ENCODE results near the gene ABCA3. TPM values are rescaled to one million over a fixed set of nuclear protein-coding genes. Genes with fewer than 3 reads are reported as not detected.

ABCA3 gene
- total RNA-seq, 4 donors from 2014 or later: 14.9 to 22.2 (median 15.8) TPM

DNA sequence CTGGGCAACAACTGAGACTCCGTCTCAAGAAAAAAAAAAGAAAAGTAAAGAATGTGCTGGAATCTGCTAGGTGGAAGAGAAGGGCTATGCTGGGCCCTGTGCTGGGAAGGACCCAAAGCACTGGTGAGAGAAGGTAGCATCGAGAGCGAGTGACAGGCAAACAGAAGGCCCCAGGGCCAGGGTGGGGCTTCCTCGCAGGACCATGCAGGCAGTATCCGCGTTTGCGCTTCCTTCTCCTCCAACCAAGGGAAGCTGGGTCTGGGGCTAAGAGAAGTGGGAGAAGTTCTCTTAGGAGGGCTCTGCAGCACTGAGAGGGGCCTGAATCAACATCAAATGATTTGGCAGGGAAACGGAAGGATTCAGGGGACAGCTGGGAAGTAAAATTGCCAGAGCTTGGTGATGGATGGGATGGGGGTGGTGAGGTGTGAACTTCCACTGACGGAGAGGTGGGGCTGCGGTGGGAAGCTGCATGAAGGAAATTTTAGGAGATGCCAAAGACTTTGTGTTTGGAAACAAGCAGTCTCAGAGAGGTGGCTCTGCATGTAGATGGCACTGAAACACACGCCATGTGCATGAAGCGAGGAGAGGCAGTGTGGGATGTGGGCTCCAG, 83.9 kb downstream of the ABCA3 start:
- Histone ChIP-seq H3K4me1 (peaks cover 0 to 8% (median 8%) of the 10 kb centered on the region in 4 donors), H3K27ac (no peak overlapping the region), H3K27me3 (no peaks in the 10 kb centered on the region), H3K4me3 (no peak overlapping the region), H3K36me3 (peaks cover 0 to 89% (median 13%) of the 10 kb centered on the region in 3 donors), H3K9me3 (no peaks in the 10 kb centered on the region)
- no peak for TF ChIP-seq EP300 (IDR thresholded peaks at IDR 0.05)
- TF ChIP-seq, protein P1, sequence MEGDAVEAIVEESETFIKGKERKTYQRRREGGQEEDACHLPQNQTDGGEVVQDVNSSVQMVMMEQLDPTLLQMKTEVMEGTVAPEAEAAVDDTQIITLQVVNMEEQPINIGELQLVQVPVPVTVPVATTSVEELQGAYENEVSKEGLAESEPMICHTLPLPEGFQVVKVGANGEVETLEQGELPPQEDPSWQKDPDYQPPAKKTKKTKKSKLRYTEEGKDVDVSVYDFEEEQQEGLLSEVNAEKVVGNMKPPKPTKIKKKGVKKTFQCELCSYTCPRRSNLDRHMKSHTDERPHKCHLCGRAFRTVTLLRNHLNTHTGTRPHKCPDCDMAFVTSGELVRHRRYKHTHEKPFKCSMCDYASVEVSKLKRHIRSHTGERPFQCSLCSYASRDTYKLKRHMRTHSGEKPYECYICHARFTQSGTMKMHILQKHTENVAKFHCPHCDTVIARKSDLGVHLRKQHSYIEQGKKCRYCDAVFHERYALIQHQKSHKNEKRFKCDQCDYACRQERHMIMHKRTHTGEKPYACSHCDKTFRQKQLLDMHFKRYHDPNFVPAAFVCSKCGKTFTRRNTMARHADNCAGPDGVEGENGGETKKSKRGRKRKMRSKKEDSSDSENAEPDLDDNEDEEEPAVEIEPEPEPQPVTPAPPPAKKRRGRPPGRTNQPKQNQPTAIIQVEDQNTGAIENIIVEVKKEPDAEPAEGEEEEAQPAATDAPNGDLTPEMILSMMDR (IDR thresholded peaks at IDR 0.05): no peak
- no peak for TF ChIP-seq POLR2A (IDR thresholded peaks at IDR 0.05)
- WGBS, 2 donors: 90 to 91% methylated on average over 12 of the region's 12 CpGs
- DNase-seq (ENCODE audit: low spot score in 2 of 2): no peak

DNA sequence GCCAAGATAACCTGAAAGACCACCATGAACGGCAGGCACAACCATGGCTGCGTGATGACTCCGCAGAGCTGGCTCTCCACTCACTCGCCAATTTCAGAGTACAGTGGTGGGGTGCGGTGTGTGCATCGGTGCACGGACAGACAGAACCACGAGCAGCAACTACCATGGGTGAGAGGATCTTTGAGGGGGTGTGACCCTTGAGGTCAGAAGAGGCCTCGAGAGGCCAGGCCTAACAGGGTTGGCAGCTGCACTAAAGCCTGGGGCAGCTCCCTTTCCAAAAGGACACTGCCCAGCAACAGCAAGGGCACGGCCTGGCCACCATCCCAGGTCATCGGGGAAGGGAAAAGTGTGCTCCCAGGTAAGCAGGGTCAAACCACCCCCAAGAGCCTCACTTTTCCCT, 87.2 kb downstream of the ABCA3 start:
- Histone ChIP-seq H3K4me3 (no peak overlapping the region), H3K27ac (no peak overlapping the region), H3K27me3 (no peaks in the 10 kb centered on the region), H3K4me1 (peaks cover 0 to 22% (median 12%) of the 10 kb centered on the region in 4 donors), H3K9me3 (no peaks in the 10 kb centered on the region), H3K36me3 (peaks cover 0 to 62% (median 7%) of the 10 kb centered on the region in 3 donors)
- DNase-seq (ENCODE audit: low spot score in 2 of 2): no peak
- TF ChIP-seq EP300 (IDR thresholded peaks at IDR 0.05) (no peak), POLR2A (IDR thresholded peaks at IDR 0.05) (no peak)
- TF ChIP-seq, protein P1 (IDR thresholded peaks at IDR 0.05): no peak
- WGBS, 2 donors: 83 to 87% methylated on average over 10 to 11 of the region's 11 CpGs

- H3K27me3 ChIP-seq: no peaks in the 10 kb centered on the region
- H3K4me3 ChIP-seq: no peak overlapping the region
- H3K36me3 ChIP-seq: peaks cover 0 to 57% (median 7%) of the 10 kb centered on the region in 3 donors
- no peaks in the 10 kb centered on the region for H3K9me3 ChIP-seq
- H3K4me1 ChIP-seq: peaks cover 0 to 22% (median 12%) of the 10 kb centered on the region in 4 donors
- TF ChIP-seq EP300 (IDR thresholded peaks at IDR 0.05) (no peak), POLR2A (IDR thresholded peaks at IDR 0.05) (no peak)
- TF ChIP-seq, protein P1 (IDR thresholded peaks at IDR 0.05): no peak
- 95 to 96% methylated on average over 7 of the region's 7 CpGs for WGBS, 2 donors
- no peak for DNase-seq (ENCODE audit: low spot score in 2 of 2)
- peak overlapping the region in 1 of 4 donors; percentile 85 for H3K27ac ChIP-seq
Observed at GRCh38 chr16:2252806-2253148, 87.8 kb downstream of the ABCA3 start.

DNA sequence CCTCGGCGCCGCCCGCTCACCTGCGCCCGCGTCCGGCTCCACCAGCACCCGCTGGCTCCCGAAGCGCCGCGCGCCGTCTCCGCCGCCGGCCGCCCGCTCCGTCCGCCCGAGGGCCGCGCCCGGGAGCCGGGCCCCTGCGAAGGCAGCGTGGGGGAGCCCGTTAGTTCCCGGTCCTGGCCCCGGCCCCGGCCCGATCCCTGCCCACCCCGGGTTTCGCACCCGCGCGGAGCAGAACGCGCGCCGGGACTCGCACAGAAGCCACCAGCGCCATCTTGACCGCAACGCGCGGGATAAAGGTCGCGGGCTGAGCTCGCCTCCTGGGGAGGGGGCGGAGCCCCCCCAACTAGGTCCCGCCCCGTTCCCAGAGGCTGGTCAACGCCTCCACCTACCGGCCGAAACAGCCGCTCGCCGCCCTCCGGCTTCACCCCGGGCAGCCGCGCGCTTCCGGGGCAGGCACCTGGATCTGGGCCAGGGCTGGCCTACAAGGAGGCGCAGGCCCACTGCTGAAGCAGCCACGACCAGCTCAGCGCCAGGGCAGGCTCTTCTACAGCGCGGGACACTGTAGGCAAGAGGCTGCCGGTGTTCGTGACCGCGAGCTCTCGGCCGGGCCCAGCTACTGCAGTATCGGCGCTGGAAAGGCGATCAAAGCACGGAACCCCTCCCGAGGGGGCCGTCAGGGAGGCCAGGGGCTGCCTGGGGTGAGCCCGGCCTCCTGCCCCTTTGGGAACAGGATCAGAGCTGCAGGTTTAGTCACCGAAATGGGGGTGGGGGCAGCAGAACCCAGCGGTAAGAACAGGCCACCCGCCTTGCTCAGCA, 89.0 kb downstream of the ABCA3 start, which contains the start of gene ECI1:
Gene ECI1, minus strand, starts transcription at position 292 of the 816 bp plus-strand sequence. Its CDS starts 21 bp downstream, at position 271.
- H3K36me3 ChIP-seq: peaks cover 0 to 53% (median 7%) of the 10 kb centered on the region in 3 donors
- peaks cover 0 to 22% (median 12%) of the 10 kb centered on the region in 4 donors for H3K4me1 ChIP-seq
- DNase-seq (ENCODE audit: low spot score in 2 of 2): peak; percentile 92
- H3K9me3 ChIP-seq: no peaks in the 10 kb centered on the region
- TF ChIP-seq, protein P1 (IDR thresholded peaks at IDR 0.05): peak; percentile 67 to 95 (median 89)
- TF ChIP-seq POLR2A (IDR thresholded peaks at IDR 0.05) (peak; percentile 55 to 85), EP300 (IDR thresholded peaks at IDR 0.05) (peak; percentile 88 to 92)
- WGBS, 2 donors: 3% methylated on average over 30 to 43 of the region's 88 CpGs
- peak within 1 kb of the TSS; percentile 63 to 95 (median 81) for H3K27ac ChIP-seq
- H3K4me3 ChIP-seq: peak within 1 kb of the TSS; percentile 41 to 83 (median 57)
- H3K27me3 ChIP-seq: no peaks in the 10 kb centered on the region

Data from tibial nerve (tissue), 4 donors.